Trophoblast cell (in vitro differentiated cells and primary cell): ENCODE results near the gene UVSSA.

ENCODE experiments used
- DNase-seq, 2 donors: peaks; one replicate each; pipeline ENCODE4 v3.0.0-alpha.2; 2016
- H2AFZ ChIP-seq: 2 replicates; pipeline ENCODE4 v1.6.1; 2013; ENCODE audit warnings: low read length, moderate library complexity, mild to moderate bottlenecking; ENCODE audit not compliant: insufficient read depth, poor library complexity
- H2AK5ac ChIP-seq: 2 replicates; pipeline ENCODE4 v1.6.1; 2013; ENCODE audit warnings: mild to moderate bottlenecking, low read length
- H2BK120ac ChIP-seq: 2 replicates; pipeline ENCODE4 v1.6.1; 2013; ENCODE audit warnings: low read length, mild to moderate bottlenecking, moderate library complexity; ENCODE audit not compliant: insufficient read depth, poor library complexity
- H2BK12ac ChIP-seq: 2 replicates; pipeline ENCODE4 v1.6.1; 2013; ENCODE audit warnings: mild to moderate bottlenecking, low read length, moderate library complexity
- H2BK5ac ChIP-seq: 2 replicates; pipeline ENCODE4 v1.6.1; 2013; ENCODE audit warnings: low read length, low read depth, moderate library complexity, mild to moderate bottlenecking; ENCODE audit not compliant: poor library complexity
- H3K14ac ChIP-seq: 2 replicates; pipeline ENCODE4 v1.6.1; 2013; ENCODE audit warnings: mild to moderate bottlenecking, low read length
- H3K18ac ChIP-seq: 2 replicates; pipeline ENCODE4 v1.6.1; 2013; ENCODE audit warnings: mild to moderate bottlenecking, low read length
- H3K23ac ChIP-seq: 2 replicates; pipeline ENCODE4 v1.6.1; 2013; ENCODE audit warnings: low read length
- H3K27ac ChIP-seq: 2 replicates; pipeline ENCODE4 v1.5.1; 2013; ENCODE audit warnings: low read depth, mild to moderate bottlenecking, inconsistent platforms, low read length, moderate library complexity
- H3K27me3 ChIP-seq: 2 replicates; pipeline ENCODE4 v1.6.1; 2013; ENCODE audit warnings: inconsistent platforms, mild to moderate bottlenecking, low read length, moderate library complexity; ENCODE audit not compliant: insufficient read depth
- H3K36me3 ChIP-seq, 2 experiments: 1 replicate in 1 of 2; 2 replicates in 1 of 2; pipeline ENCODE4 v1.6.1; 2013; ENCODE audit warnings: low read length in 2 of 2, mild to moderate bottlenecking in 2 of 2, moderate library complexity in 1 of 2; ENCODE audit not compliant: insufficient read depth in 2 of 2, control insufficient read depth in 1 of 2
- H3K4ac ChIP-seq: 2 replicates; pipeline ENCODE4 v1.6.1; 2013; ENCODE audit warnings: low read depth, mild to moderate bottlenecking, low read length, moderate library complexity
- H3K4me1 ChIP-seq, 2 experiments: 1 replicate in 1 of 2; 2 replicates in 1 of 2; pipeline ENCODE4 v1.6.1; 2013; ENCODE audit warnings: low read length in 2 of 2, mild to moderate bottlenecking in 2 of 2, moderate library complexity in 1 of 2; ENCODE audit not compliant: insufficient read depth in 2 of 2, control insufficient read depth in 1 of 2
- H3K4me2 ChIP-seq: 2 replicates; pipeline ENCODE4 v1.6.1; 2013; ENCODE audit warnings: inconsistent platforms, mild to moderate bottlenecking, low read length, moderate library complexity
- H3K4me3 ChIP-seq: 2 replicates; pipeline ENCODE4 v1.5.1; 2013; ENCODE audit warnings: mild to moderate bottlenecking, low read depth, low read length, inconsistent platforms
- H3K79me1 ChIP-seq: one replicate; pipeline ENCODE4 v1.6.1; 2013; ENCODE audit warnings: low read length
- H3K79me2 ChIP-seq: 2 replicates; pipeline ENCODE4 v1.6.1; 2013; ENCODE audit warnings: low read length, mild to moderate bottlenecking; ENCODE audit not compliant: control insufficient read depth, insufficient read depth, poor library complexity
- H3K9ac ChIP-seq: 2 replicates; pipeline ENCODE4 v1.6.1; 2013; ENCODE audit warnings: mild to moderate bottlenecking, low read length
- H3K9me3 ChIP-seq: 2 replicates; pipeline ENCODE4 v1.6.1; 2013; ENCODE audit warnings: low read depth, mild to moderate bottlenecking, control low read depth, inconsistent platforms, low read length; ENCODE audit not compliant: insufficient read depth
- H4K12ac ChIP-seq: 2 replicates; pipeline ENCODE4 v1.6.1; 2013; ENCODE audit warnings: low read depth, mild to moderate bottlenecking, low read length, moderate library complexity
- H4K8ac ChIP-seq: 2 replicates; pipeline ENCODE4 v1.6.1; 2013; ENCODE audit warnings: low read depth, mild to moderate bottlenecking, low read length, moderate library complexity
- H4K91ac ChIP-seq: one replicate; pipeline ENCODE4 v1.6.1; 2013; ENCODE audit warnings: low read depth, mild to moderate bottlenecking, low read length, moderate library complexity
- WGBS: extraction: QIAGEN DNeasy Blood & Tissue Kit; methylation state at CpG from one replicate; pipeline ENCODE4 v1.1.7; 2013; ENCODE audit warnings: missing lambda C conversion rate; ENCODE audit not compliant: insufficient read length, insufficient coverage; ENCODE audit errors: extremely low coverage; 5-methylcytosine and 5-hydroxymethylcytosine counted together

Gene UVSSA

DNA sequence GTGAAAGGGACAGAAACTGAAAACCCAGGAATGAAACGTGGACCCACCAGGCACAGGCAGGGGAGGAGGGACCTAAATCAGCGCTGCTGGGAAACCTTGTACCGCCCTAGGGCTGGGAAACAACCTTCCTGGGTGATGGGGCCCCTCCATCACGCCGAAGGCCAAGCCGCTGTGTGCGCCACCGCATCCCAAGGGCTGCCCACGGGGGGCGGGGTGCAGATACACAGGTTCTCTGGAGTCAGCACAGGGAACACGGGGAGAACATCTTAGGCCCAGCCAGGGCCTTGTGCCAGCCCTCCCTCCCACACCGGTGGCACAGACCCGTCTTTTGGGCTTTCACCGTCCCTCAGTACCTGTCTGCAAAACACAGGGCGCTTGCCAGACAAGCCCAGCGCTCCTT, 13.0 kb downstream of the UVSSA start:
- Histone ChIP-seq H4K8ac (no peak overlapping the region), H3K4me1 (no peaks in the 10 kb centered on the region), H2AFZ (no peak overlapping the region)

DNA sequence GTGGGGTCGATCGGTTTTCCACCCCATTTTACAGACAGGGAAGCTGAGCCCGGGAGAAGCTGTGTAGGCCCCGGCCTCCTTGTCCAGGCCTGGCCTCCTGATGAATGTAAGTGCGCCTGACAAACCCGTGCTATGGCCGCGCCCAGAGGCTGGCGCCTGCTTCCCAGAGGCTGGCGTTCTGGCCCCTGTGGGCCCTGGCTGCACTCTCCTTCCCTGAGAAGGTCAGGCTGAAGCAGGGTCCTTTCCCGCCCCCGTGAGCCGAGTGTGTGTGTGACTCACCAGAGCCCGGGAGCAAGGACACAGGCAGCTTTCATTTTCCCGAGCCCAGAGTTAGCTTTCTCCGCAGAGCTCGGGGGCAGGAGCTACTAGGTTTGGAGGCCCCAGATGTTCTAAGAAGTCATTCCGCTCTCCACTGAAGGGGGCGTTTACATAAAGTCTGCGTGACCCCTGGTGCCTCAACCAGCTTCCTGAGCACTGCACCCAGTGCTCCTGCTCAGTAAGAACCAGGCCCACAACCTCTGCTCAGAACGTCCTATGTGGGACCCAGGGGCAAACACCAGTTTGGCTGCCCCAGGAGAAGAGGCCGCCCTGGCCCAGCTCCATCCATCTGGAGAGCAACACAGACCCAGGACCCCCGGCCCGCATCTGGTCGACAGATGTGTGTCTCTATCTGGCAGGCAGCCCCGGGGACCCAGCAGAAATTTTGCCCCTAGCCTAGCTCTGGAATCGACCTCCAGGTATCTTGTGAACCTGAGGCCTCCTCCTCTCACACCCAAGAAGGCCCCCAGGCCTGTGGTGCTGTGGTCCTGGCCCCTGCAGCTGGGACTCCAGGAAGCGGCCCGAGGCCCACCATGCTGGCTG, 13.6 kb downstream of the UVSSA start:
- no CpG with 5 or more reads among the region's 29 CpGs for WGBS
- no peak overlapping the region for H4K12ac ChIP-seq
- no peak overlapping the region for H2AFZ ChIP-seq

More for the DNA sequence above, 13.0 kb downstream of the UVSSA start:
- Histone ChIP-seq H2BK12ac (no peak overlapping the region), H2BK120ac (no peak overlapping the region), H2AK5ac (no peak overlapping the region), H3K79me1 (no peaks in the 10 kb centered on the region), H3K36me3 (peaks cover 43 to 45% of the 10 kb centered on the region in 2 experiments), H4K91ac (no peak overlapping the region), H3K23ac (no peak overlapping the region), H3K27me3 (no peaks in the 10 kb centered on the region), H3K9me3 (no peaks in the 10 kb centered on the region), H3K9ac (no peak overlapping the region), H3K4me2 (no peak overlapping the region), H3K4ac (no peak overlapping the region), H2BK5ac (no peak overlapping the region), H3K4me3 (no peak overlapping the region), H4K12ac (no peak overlapping the region), H3K18ac (no peak overlapping the region), H3K14ac (no peak overlapping the region), H3K79me2 (no peaks in the 10 kb centered on the region), H3K27ac (no peak overlapping the region)
- no CpG with 5 or more reads among the region's 16 CpGs for WGBS
- DNase-seq = no peak

DNA sequence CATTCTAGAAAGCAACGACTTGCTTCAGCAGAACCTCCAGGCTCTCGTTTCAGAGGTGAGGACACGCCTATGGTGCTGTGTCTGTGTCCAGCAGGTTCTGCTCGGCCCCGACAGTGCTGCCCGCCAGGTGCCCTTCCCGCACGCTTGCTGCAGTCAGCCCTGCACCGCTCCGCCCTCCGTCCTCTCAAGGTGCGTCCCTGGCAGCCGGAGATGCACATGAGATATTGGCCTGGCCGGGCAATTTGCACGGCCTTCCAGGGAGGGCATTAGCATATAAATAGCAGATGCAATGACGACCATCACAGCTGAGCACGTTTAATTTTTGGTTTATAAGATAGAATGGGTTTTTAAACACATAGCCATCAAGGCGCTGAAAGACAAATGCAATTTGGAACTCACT, 14.4 kb downstream of the UVSSA start:
- H3K9ac ChIP-seq = no peak overlapping the region
- no peak overlapping the region for H3K14ac ChIP-seq
- no peak overlapping the region for H4K8ac ChIP-seq
- H3K4ac ChIP-seq = no peak overlapping the region
- H4K12ac ChIP-seq = no peak overlapping the region
- no peaks in the 10 kb centered on the region for H3K27me3 ChIP-seq
- no peak overlapping the region for H3K23ac ChIP-seq
- H2BK5ac ChIP-seq = no peak overlapping the region
- no peak overlapping the region for H3K18ac ChIP-seq
- no peaks in the 10 kb centered on the region for H3K79me1 ChIP-seq
- no peaks in the 10 kb centered on the region for H3K79me2 ChIP-seq
- no peak overlapping the region for H2AK5ac ChIP-seq
- no peak overlapping the region for H2BK120ac ChIP-seq
- H2AFZ ChIP-seq = no peak overlapping the region
- H3K9me3 ChIP-seq = no peaks in the 10 kb centered on the region
- H4K91ac ChIP-seq = no peak overlapping the region
- no peak overlapping the region for H3K4me2 ChIP-seq
- no peak overlapping the region for H2BK12ac ChIP-seq
- H3K4me3 ChIP-seq = no peak overlapping the region
- DNase-seq = no peak
- no CpG with 5 or more reads among the region's 18 CpGs for WGBS
- H3K4me1 ChIP-seq = no peaks in the 10 kb centered on the region
- H3K27ac ChIP-seq = no peak overlapping the region
- H3K36me3 ChIP-seq = peaks cover 32 to 35% of the 10 kb centered on the region in 2 experiments

More for the DNA sequence above, 13.6 kb downstream of the UVSSA start:
- no peak overlapping the region for H2BK12ac ChIP-seq
- no peaks in the 10 kb centered on the region for H3K79me1 ChIP-seq
- peaks cover 36 to 38% of the 10 kb centered on the region in 2 experiments for H3K36me3 ChIP-seq
- no peaks in the 10 kb centered on the region for H3K79me2 ChIP-seq
- H3K4ac ChIP-seq = no peak overlapping the region
- H3K4me1 ChIP-seq = no peaks in the 10 kb centered on the region
- DNase-seq = no peak
- no peak overlapping the region for H3K14ac ChIP-seq
- H3K9ac ChIP-seq = no peak overlapping the region
- no peaks in the 10 kb centered on the region for H3K27me3 ChIP-seq
- no peak overlapping the region for H2BK5ac ChIP-seq
- H3K18ac ChIP-seq = no peak overlapping the region
- no peak overlapping the region for H3K4me3 ChIP-seq
- no peak overlapping the region for H3K4me2 ChIP-seq
- H2BK120ac ChIP-seq = no peak overlapping the region
- H3K9me3 ChIP-seq = no peaks in the 10 kb centered on the region
- no peak overlapping the region for H3K27ac ChIP-seq
- H2AK5ac ChIP-seq = no peak overlapping the region
- no peak overlapping the region for H3K23ac ChIP-seq
- no peak overlapping the region for H4K91ac ChIP-seq
- no peak overlapping the region for H4K8ac ChIP-seq

DNA sequence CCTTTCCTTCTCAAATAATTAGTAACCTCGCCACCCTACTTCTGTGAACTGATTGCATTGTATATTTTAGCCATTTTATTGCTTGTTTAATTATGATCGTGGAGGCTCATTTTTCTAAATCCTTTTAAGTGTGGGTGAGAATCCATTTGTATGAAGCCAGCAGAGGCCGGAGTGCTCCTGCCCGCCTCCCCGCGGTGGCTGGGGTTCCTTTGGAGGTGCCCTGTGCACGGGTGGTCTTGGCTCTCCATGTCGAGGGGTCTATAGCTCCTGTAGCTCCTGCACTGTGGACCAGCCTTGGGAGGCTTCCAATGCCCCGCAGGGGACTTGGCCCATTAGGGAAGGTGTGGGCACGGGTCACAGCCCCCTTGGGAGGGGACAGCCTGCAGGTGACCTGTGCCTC, 15.0 kb downstream of the UVSSA start:
- no peak overlapping the region for H2BK120ac ChIP-seq
- no peaks in the 10 kb centered on the region for H3K79me1 ChIP-seq
- H3K23ac ChIP-seq = no peak overlapping the region
- H4K12ac ChIP-seq = no peak overlapping the region
- no peaks in the 10 kb centered on the region for H3K79me2 ChIP-seq
- H4K8ac ChIP-seq = no peak overlapping the region
- no peak for DNase-seq
- no peak overlapping the region for H3K9ac ChIP-seq
- H4K91ac ChIP-seq = no peak overlapping the region
- no peak overlapping the region for H3K27ac ChIP-seq
- H3K4ac ChIP-seq = no peak overlapping the region
- no peak overlapping the region for H3K14ac ChIP-seq
- H2AFZ ChIP-seq = no peak overlapping the region
- no peaks in the 10 kb centered on the region for H3K27me3 ChIP-seq
- peaks cover 28 to 36% of the 10 kb centered on the region in 2 experiments for H3K36me3 ChIP-seq
- H3K9me3 ChIP-seq = no peaks in the 10 kb centered on the region
- no peaks in the 10 kb centered on the region for H3K4me1 ChIP-seq
- no peak overlapping the region for H3K4me2 ChIP-seq
- no peak overlapping the region for H2AK5ac ChIP-seq
- no peak overlapping the region for H3K4me3 ChIP-seq
- no peak overlapping the region for H2BK5ac ChIP-seq
- H3K18ac ChIP-seq = no peak overlapping the region
- H2BK12ac ChIP-seq = no peak overlapping the region
- WGBS = no CpG with 5 or more reads among the region's 10 CpGs
